Tibial nerve (tissue), 4 donors: ENCODE measurements around the gene DGKQ.

Source experiments
- CTCF ChIP-seq, 5 experiments: fragments of 200-600 bp in 3 of 5; fragments of 450-650 bp in 2 of 5; sonication (generic) in 3 of 5; IDR thresholded peaks; one replicate each; pipeline ENCODE4 v1.5.1; 2016 to 2019; ENCODE audit warnings: antibody characterized with exemption in 5 of 5, mild to moderate bottlenecking in 3 of 5, moderate library complexity in 2 of 5
- EP300 ChIP-seq, 2 donors: sonication (generic); formaldehyde crosslinking; IDR thresholded peaks; one replicate each; pipeline ENCODE4 v1.6.1; 2017; ENCODE audit warnings: antibody characterized with exemption in 2 of 2, mild to moderate bottlenecking in 1 of 2
- POLR2A ChIP-seq, 2 donors: fragments of 450-650 bp; IDR thresholded peaks; one replicate each; pipeline ENCODE4 v1.6.1; 2017; ENCODE audit warnings: antibody characterized with exemption in 2 of 2, mild to moderate bottlenecking in 2 of 2, moderate library complexity in 2 of 2

GRCh38 chr4:992297-993110, 19.1 kb upstream of the DGKQ start:
- TF ChIP-seq EP300 (IDR thresholded peaks at IDR 0.05) (no peak), CTCF (IDR thresholded peaks at IDR 0.05) (no peak), POLR2A (IDR thresholded peaks at IDR 0.05) (no peak)
